Amniotic stem cell (primary cell): ENCODE results near the gene CAMSAP3.
"Not testable (repeated sequence)": the region's sequence is repeated elsewhere in the genome, so short reads cannot be mapped to it uniquely, and the experiment has no call there.

Experiments
- DNase-seq: peaks from one replicate; lab custom pipeline; 2025; lab: John Stamatoyannopoulos, UW

CAMSAP3 gene

DNA sequence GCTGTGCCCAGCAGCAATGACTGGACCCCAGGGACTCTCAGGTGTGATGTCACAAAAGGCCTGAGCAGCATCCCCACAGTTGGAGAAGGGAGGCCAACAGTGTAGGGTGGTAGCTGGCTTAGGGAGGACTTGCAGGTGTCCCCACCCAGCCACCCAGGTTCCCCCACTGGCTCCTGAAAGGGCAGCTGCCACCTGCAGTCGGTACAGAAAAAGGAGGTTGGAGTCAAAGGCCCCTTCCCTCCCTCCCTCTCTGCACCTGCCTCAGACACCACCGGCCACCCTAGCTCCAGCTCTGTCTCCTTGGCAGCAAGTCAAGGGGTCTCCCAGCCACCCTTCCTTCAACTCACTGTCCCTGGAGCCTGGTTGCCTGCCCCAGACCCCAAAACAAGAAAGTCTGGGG is 38.0 kb downstream of the CAMSAP3 start, which contains the start of gene PCP2:
Gene PCP2 (minus strand): TSS at position 22 of the 400 bp plus-strand sequence. CDS start 262 bp downstream, outside the sequence.
- no peak for DNase-seq

DNA sequence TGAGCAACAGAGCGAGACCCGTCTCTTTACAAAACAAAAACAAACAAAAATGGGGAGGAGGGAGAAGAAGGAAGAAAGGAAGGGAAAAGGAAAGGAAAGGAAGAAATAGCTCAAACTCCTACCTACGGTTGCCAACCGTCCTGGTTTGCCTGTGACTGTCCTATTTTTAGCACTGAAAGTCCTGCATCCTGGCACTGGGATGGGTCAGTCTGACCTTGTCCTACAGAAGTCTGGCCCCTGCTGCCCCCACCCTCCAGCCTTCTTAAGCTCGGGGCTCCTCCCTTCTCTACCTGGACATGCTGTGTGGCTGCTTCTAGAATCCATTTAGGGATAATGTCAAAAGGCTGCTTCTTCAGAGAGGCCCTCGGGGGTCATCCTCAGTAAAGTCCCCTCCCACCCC is 40.0 kb downstream of the CAMSAP3 start:
- no peak for DNase-seq

- no peak for DNase-seq
Observed at GRCh38 chr19:7636317-7636690, 40.6 kb downstream of the CAMSAP3 start.

DNA sequence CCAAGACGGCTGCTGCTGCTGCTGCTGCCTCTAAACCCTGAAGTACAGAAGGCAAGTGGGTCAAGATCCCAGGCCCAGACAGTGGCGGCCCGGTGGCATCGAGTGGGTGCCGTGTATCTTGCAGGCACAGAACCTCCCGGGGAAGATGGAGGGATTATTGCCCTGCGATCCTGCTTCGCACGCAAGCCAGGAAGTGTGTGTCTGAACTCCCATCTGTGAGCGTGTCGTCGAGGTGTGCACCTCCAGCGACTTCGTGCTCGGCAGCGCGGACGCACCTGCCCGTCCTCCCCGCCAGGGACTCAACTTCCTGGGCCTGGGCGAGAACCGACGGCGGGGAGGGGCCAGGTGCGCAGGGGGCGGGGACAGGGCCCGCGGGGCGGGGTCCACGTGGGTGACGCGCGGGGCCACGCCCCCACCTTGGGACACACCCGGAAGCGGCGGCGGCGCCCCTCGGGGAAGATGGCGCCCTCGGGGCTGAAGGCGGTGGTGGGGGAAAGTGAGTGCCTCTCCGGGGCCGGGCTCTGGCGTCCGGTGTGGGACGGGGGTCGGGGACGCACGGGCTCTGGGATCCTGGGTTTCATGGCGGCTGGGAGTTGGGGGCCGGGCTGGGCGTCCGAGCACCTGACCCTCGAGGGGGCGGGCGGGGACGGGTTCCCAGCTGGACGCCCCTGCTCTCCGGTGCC is 41.2 kb downstream of the CAMSAP3 start, which contains the start of gene STXBP2:
Gene STXBP2 (plus strand): TSS at position 420 of the 683 bp plus-strand sequence. CDS start 40 bp downstream, at position 460.
- no peak for DNase-seq

- DNase-seq: no peak
Observed at GRCh38 chr19:7637374-7638256, 42.0 kb downstream of the CAMSAP3 start.

DNA sequence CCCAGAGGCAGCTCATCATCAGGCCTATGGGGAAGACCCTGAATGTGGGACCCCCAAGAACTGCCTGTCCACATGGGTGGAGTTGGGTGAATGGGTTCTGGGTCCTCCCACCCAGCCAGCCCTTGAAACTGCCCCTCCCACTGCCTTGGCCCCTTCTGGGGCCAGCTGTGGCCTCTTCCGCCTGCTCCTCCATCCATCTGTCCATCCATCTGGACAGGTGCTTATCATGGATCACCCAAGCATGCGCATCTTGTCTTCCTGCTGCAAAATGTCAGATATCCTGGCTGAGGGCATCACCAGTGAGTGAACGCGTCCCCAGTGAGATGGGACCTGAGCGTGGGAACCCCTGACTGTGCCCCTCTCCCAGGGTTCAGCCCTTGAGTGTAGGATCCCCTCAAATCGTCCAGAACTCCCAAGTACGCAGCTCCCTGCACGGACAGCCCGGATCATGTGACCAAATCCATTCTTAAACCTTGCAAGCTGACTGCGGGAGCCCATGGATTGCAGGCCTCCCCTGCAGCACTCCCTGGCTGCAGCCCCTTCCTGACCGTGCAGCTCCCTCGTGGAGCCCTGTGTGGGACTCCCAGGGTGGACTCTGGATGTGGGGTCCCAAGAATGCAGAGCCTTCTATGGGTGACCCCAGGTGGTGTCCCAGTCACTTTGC is 43.3 kb downstream of the CAMSAP3 start:
- no peak for DNase-seq

GRCh38 chr19:7639863-7640348 is 44.2 kb downstream of the CAMSAP3 start:
- no peak for DNase-seq

DNA sequence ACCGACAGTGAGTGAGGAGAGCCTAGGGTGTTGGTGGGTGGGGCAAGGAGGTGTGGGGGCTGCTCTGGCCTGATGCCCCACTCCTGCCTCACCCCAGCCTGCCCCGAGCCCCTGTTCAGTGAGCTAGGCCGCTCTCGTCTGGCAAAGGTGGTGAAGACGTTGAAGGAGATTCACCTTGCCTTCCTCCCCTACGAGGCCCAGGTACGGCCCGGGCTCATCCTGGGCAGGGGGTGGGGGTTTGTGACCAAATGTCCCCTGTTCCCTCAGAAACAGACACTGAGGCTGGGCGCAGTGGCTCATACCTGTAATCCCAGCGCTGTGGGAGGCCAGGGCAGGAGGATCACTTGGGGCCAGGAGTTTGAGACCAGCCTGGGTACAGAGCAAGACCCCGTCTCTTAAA is 45.1 kb downstream of the CAMSAP3 start:
- DNase-seq: no peak

GRCh38 chr19:7641290-7642276 is 45.9 kb downstream of the CAMSAP3 start:
- no peak for DNase-seq

DNA sequence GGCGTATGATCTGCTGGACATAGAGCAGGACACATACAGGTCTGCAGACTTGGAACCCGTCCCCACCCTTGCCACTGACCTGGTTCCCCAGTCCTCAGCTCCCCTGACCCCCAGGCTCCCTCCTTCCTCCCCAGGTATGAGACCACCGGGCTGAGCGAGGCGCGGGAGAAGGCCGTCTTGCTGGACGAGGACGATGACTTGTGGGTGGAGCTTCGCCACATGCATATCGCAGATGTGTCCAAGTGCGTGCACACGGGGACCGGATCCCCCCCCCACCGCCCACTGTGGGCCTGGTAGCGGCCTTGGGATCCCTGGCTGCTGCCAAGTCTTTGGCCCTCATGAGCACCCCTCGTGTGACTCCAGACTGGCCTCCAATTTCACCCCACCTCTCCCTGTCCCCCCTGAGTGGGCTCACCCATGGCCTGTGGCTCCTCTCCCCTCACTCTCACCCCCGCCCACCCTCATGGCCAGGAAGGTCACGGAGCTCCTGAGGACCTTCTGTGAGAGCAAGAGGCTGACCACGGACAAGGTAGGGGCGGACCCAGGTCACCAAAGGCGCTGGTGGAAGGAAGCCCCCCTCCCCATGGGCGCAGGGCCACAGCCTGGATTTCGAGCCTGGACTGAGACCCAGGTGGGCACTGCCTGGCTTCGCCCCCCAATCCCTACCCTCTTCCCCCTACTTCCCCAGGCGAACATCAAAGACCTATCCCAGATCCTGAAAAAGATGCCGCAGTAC is 46.8 kb downstream of the CAMSAP3 start:
- no peak for DNase-seq

DNA sequence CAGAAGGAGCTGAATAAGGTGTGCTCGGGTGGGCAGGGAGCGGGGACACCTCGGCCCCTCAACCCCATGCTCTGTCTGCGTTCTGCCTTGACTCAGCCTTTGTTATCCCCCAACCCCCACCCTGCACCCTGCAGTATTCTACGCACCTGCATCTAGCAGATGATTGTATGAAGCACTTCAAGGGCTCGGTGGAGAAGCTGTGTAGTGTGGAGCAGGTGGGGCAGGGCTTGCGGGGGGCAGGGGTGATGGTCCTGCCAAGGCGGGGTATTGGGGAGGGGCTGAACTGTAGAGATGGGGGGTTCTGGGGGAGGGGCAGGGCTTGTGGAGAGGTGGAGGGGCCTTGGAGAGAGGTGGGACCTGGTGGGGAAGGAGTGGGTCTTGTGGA is 47.4 kb downstream of the CAMSAP3 start:
- no peak for DNase-seq

- DNase-seq: not testable (repeated sequence)
Observed at GRCh38 chr19:7643629-7644549, 48.2 kb downstream of the CAMSAP3 start.

DNA sequence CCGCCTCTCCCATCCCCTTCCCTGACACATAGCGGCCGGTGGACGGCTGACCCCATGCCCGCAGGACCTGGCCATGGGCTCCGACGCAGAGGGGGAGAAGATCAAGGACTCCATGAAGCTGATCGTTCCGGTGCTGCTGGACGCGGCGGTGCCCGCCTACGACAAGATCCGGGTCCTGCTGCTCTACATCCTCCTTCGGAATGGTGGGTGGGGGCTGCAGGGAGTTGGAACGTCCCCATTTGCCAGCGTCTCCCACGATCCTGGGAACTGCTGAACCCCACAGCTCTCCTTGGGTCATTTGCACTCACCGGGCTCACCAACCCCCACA is 48.9 kb downstream of the CAMSAP3 start:
- no peak for DNase-seq

GRCh38 chr19:7645163-7645562 is 49.5 kb downstream of the CAMSAP3 start:
- DNase-seq: no peak

DNA sequence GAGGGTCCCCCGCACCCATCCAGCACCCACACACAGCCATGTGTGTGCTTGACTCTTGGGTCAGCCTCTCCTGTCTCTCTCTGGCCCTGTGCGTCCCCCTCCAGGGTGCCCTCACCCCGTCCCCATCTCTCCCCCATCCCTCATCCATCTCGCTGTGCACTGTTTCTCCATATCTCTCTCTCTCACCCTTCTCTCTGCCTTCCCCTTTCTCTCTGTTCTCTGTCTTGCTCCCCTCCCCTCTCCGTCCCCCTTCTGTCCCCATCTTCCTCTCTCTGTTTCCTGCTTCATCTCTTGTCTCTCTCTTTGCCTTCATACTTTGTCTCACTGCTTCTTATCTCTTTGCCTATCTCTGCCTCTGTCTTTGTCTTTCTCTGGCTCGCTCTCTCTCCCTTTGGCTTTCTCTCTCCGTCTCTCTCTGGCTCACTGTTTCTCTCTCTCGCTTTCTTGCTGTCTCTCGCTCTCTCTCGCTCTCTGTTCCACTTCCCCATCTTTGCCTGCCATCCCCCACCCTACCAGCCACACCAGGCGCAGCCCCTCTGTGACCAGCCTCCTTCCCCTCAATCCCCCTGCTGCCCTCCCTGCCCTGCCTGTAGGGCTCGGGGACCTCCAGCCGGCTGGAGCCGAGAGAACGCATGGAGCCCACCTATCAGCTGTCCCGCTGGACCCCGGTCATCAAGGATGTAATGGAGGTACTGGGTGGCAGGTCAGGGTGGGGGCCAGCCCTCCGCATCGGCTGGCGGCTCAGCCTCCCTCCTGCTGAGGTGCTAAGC is 50.2 kb downstream of the CAMSAP3 start:
- DNase-seq: no peak

- no peak for DNase-seq
Observed at GRCh38 chr19:7646426-7646700, 50.7 kb downstream of the CAMSAP3 start.

GRCh38 chr19:7647156-7647555 is 51.5 kb downstream of the CAMSAP3 start:
- DNase-seq: no peak

GRCh38 chr19:7648265-7649014 is 52.8 kb downstream of the CAMSAP3 start:
- DNase-seq: no peak
